ENCODE data around the gene CFAP97D1.

DNA sequence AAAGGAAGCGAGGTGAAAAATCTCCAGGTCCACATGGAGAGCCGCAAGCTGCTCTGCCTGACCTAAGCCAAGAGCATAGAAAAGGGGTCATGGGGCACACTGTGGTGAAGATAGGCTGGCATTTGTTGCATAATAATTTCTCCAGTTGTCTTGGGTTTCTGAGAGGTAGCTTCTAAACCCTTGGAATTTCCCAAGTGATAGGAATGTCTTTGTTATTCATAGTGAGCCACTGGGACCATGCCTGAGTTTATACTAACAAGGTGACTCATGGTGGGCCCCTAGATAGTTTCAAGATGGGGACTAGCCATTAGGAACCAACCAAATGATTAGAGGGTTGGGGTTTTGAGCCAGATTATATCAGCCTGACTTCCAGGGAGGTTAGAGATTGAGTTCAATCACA is 47.3 kb upstream of the CFAP97D1 start:
- TF ChIP-seq, protein P1, sequence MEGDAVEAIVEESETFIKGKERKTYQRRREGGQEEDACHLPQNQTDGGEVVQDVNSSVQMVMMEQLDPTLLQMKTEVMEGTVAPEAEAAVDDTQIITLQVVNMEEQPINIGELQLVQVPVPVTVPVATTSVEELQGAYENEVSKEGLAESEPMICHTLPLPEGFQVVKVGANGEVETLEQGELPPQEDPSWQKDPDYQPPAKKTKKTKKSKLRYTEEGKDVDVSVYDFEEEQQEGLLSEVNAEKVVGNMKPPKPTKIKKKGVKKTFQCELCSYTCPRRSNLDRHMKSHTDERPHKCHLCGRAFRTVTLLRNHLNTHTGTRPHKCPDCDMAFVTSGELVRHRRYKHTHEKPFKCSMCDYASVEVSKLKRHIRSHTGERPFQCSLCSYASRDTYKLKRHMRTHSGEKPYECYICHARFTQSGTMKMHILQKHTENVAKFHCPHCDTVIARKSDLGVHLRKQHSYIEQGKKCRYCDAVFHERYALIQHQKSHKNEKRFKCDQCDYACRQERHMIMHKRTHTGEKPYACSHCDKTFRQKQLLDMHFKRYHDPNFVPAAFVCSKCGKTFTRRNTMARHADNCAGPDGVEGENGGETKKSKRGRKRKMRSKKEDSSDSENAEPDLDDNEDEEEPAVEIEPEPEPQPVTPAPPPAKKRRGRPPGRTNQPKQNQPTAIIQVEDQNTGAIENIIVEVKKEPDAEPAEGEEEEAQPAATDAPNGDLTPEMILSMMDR (IDR thresholded peaks at IDR 0.05): no peak
- TF ChIP-seq EZH2 (IDR thresholded peaks at IDR 0.05; ENCODE audit: borderline replicate concordance, insufficient read depth, low read depth, low read length, poor library complexity, severe bottlenecking): no peak

All from B cell (primary cell).